OCI-LY7 (cell line): Measurements from ENCODE around the gene TRAM2. TPM values are rescaled to one million over a fixed set of nuclear protein-coding genes. Genes with fewer than 3 reads are reported as not detected.

Source experiments
- BruUV-seq: library from RNA; stranded (reverse); fragments of 400-500 nt; replicated peaks from 2 replicates; lab custom pipeline; 2021; lab: Mats Ljungman, UMichigan
- CTCF ChIA-PET: fragments of 300-600 bp; sonication (Branson Sonifier 250); formaldehyde crosslinking; loops from one replicate; lab custom pipeline; 2022; ENCODE audit warnings: antibody characterized with exemption; ENCODE audit not compliant: unreplicated experiment; lab: Charles Lee
- POLR2A ChIA-PET: fragments of 300-600 bp; sonication (Branson Sonifier 250); formaldehyde crosslinking; loops from one replicate; lab custom pipeline; 2022; ENCODE audit warnings: antibody characterized with exemption; lab: Charles Lee
- DNase-seq: peaks from one replicate; pipeline ENCODE4 v3.0.0-alpha.2; 2015; ENCODE audit warnings: low spot score
- H2AFZ ChIP-seq: fragments of 200-600 bp; sonication (generic), shearing (Covaris generic); 2 replicates; pipeline ENCODE4 v1.6.1; 2014; ENCODE audit warnings: mild to moderate bottlenecking, antibody characterized with exemption, low read length, moderate library complexity
- H3K27ac ChIP-seq: fragments of 200-600 bp; sonication (generic); 2 replicates; pipeline ENCODE4 v1.5.1; 2014; ENCODE audit warnings: mixed run types, low read depth, mild to moderate bottlenecking, moderate library complexity, low read length, inconsistent platforms; ENCODE audit not compliant: poor library complexity, severe bottlenecking
- H3K36me3 ChIP-seq: fragments of 200-600 bp; sonication (generic); 2 replicates; pipeline ENCODE4 v1.6.1; 2014; ENCODE audit warnings: mild to moderate bottlenecking, antibody characterized with exemption, low read length, moderate library complexity, mixed read lengths; ENCODE audit not compliant: insufficient read depth
- H3K4me1 ChIP-seq: fragments of 200-600 bp; sonication (generic); 2 replicates; pipeline ENCODE4 v1.5.1; 2014; ENCODE audit warnings: mild to moderate bottlenecking, low read length; ENCODE audit not compliant: insufficient read depth, poor library complexity, severe bottlenecking
- H3K4me2 ChIP-seq: fragments of 200-600 bp; sonication (generic); 2 replicates; pipeline ENCODE4 v1.6.1; 2014; ENCODE audit warnings: mild to moderate bottlenecking, low read length
- H3K4me3 ChIP-seq: fragments of 200-600 bp; sonication (generic); 2 replicates; pipeline ENCODE4 v1.5.1; 2014; ENCODE audit warnings: mild to moderate bottlenecking, low read depth, low read length; ENCODE audit not compliant: poor library complexity, severe bottlenecking
- H3K79me2 ChIP-seq: fragments of 200-600 bp; sonication (generic); 2 replicates; pipeline ENCODE4 v1.6.1; 2016; ENCODE audit warnings: low read depth, mild to moderate bottlenecking, low read length, moderate library complexity, mixed read lengths; ENCODE audit not compliant: insufficient read depth
- H3K9me2 ChIP-seq: fragments of 200-600 bp; sonication (generic); 2 replicates; pipeline ENCODE4 v1.6.1; 2016; ENCODE audit warnings: mild to moderate bottlenecking, low read length, mixed read lengths; ENCODE audit not compliant: insufficient read depth
- H3K9me3 ChIP-seq: fragments of 200-600 bp; sonication (generic); 2 replicates; pipeline ENCODE4 v1.6.1; 2014; ENCODE audit warnings: mild to moderate bottlenecking, mixed run types, low read length, mixed read lengths
- H4K20me1 ChIP-seq: fragments of 200-600 bp; sonication (generic); 2 replicates; pipeline ENCODE4 v1.6.1; 2014; ENCODE audit warnings: mild to moderate bottlenecking, antibody characterized with exemption, low read length, moderate library complexity, mixed read lengths; ENCODE audit not compliant: insufficient read depth
- CTCF ChIP-seq: fragments of 200-600 bp; sonication (generic); conservative IDR thresholded peaks from 2 replicates; pipeline ENCODE4 v1.5.1; 2014; ENCODE audit warnings: mild to moderate bottlenecking, antibody characterized with exemption, low read length, moderate library complexity, mixed read lengths
- EZH2phosphoT487 ChIP-seq: fragments of 200-600 bp; sonication (generic); IDR thresholded peaks from 2 replicates; pipeline ENCODE4 v1.6.1; 2018; ENCODE audit warnings: low read depth, borderline replicate concordance, mild to moderate bottlenecking, mixed run types, antibody characterized with exemption, low read length, moderate library complexity, mixed read lengths
- intact Hi-C: fragments of 100-400 bp; cut with micrococcal nuclease; formaldehyde crosslinking; loops from one replicate; pipeline ENCODE4 v1.10.0; 2022; ENCODE audit not compliant: unreplicated experiment
- total RNA-seq, 2 experiments: library from RNA; depleted of rRNA in 1 of 2; stranded (reverse); fragments of >200 nt in 1 of 2; shearing (Covaris generic) in 1 of 2; gene quantifications; 2 replicates each; pipeline ENCODE4 v1.2.3, GENCODE V29; 2014 to 2022

Gene TRAM2
- total RNA-seq, 2 experiments from 2014 or later: 19.3 to 38.2 TPM

- intact Hi-C loops: loop anchor here (5.0 kb wide), 1 partner anchor 292 kb away; no protein-coding TSS in a partner anchor
- Histone ChIP-seq H3K4me3 (no peak overlapping the region), H3K27ac (no peak overlapping the region), H3K9me3 (no peaks in the 10 kb centered on the region), H4K20me1 (peaks cover 22% of the 10 kb centered on the region), H3K4me2 (no peak overlapping the region), H3K4me1 (peaks cover 28% of the 10 kb centered on the region), H2AFZ (no peak overlapping the region), H3K36me3 (peaks cover 3% of the 10 kb centered on the region; the same call in 1 of the 2 replicates), H3K79me2 (peaks cover 24% of the 10 kb centered on the region), H3K9me2 (no peaks in the 10 kb centered on the region)
- no peak for DNase-seq
- POLR2A ChIA-PET: interaction anchor here (0.9 to 5.0 kb wide), 5 partner anchors 16 to 86 kb away, joined by 3 to 47 read pairs (median 4); no protein-coding TSS in a partner anchor
- no TSS peak for BruUV-seq
- CTCF ChIA-PET: no interaction called here
- TF ChIP-seq EZH2phosphoT487 (no peak), CTCF (no peak)
Measured at GRCh38 chr6:52579006-52579660, 2.3 kb upstream of the TRAM2 start.

DNA sequence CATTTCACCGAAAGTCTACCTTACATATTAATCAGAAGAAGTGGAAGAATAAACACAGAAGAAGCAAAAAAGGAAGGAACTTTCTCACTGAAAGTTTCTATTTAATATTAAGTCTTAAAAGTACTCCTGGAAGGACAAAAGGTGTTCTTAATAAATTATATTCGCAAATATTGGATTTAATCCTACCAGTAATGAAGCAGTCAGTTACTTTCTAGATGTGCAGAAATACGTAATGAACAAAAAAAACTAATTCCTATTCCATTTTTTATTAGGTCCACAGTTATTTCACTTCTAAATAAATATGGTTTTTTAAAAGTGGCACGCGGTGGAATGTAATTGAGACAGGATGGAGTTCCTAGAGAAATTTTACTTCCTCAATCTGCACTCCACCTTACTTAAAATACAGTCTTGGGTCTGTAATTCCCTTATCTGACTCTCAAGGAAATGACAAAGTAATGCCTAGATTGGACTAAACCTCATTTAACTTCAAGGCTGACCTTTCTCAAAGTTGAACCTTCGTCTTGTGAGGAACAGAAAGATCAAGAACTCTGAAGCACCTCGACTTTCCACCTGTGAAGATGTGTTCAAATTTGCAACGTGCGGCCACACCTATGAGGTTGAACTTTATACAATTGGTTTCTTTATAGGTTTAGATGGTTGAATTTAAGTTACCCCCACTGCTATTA lies 1.1 kb upstream of the TRAM2 start:
- Histone ChIP-seq H3K27ac (peak overlapping the region; percentile 68), H3K9me2 (no peaks in the 10 kb centered on the region), H3K4me3 (peak overlapping the region; percentile 75), H3K4me2 (peak overlapping the region; percentile 97), H3K4me1 (peaks cover 40% of the 10 kb centered on the region), H2AFZ (peak overlapping the region; percentile 76; the same call in 1 of the 2 replicates), H4K20me1 (peaks cover 22% of the 10 kb centered on the region), H3K36me3 (peaks cover 3% of the 10 kb centered on the region; the same call in 1 of the 2 replicates), H3K79me2 (peaks cover 36% of the 10 kb centered on the region), H3K9me3 (no peaks in the 10 kb centered on the region)
- intact Hi-C loops: loop anchor here (1.0 to 5.0 kb wide), 4 partner anchors 17 to 291 kb away; no protein-coding TSS in a partner anchor
- TF ChIP-seq EZH2phosphoT487: no peak
- no peak for TF ChIP-seq CTCF
- BruUV-seq: TSS peak; percentile 81
- no peak for DNase-seq
- ChIA-PET CTCF (interaction anchor here (2.0 kb wide), 1 partner anchor 19 kb away, joined by 8 read pairs; no protein-coding TSS in a partner anchor), POLR2A (interaction anchor here (0.7 to 5.0 kb wide), 7 partner anchors 14 to 308 kb away, joined by 3 to 47 read pairs (median 4); no protein-coding TSS in a partner anchor)
